HG03520 (cell line): ENCODE results near the gene TRPV5.

Source experiments
- ATAC-seq: cut with Tn5 transposase; IDR thresholded peaks from one replicate; pipeline ENCODE4 v1.9.1; 2021; ENCODE audit warnings: mild to moderate bottlenecking, moderate library complexity; ENCODE audit not compliant: unreplicated experiment

TRPV5 gene

DNA sequence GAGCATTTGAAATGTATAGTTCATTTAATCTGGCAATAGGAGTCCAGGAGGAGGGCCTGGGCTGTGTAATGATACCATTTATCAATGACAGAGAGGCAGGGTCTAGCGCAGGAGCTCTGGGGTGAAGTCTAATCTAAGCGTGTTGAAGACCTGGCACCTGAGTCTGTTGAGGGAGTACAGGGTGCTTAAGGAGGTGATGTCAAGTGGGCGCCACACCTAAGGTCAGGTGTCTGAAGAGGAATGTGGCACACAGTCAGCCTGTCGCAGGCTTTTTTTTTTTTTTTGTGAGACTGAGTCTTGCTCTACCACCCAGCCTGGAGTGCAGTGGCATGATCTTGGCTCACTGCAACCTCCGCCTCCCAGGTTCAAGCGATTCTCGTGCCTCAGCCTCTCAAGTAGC is 8.0 kb upstream of the TRPV5 start:
- ATAC-seq = no peak

DNA sequence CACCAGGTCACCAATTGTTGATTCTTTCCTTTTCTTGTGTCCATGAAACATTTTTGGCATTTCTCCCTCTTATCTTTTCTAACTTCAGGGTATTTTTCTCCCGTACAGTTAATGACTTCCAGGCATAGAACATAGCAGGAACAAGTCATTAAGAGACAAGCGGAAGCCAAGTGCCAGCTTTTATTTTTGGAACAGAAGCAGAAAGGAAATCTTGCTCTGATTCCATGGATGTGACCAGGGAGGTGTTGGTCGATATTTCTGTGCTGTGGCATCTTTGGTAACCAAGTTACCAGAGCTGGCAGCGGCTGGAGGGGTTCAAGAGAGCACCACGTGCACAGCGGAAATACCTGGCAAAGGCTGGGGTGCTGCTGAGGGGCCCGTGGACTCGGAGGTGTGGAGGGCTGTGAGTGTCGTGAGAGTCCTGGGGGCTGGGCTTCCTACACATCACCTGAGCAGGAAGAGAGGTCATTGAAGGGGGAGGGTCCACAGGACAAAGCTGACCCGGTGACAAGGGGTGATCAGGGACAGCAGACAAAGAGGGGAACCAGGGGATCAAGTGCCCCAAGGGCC is 7.5 kb upstream of the TRPV5 start:
- no peak for ATAC-seq

DNA sequence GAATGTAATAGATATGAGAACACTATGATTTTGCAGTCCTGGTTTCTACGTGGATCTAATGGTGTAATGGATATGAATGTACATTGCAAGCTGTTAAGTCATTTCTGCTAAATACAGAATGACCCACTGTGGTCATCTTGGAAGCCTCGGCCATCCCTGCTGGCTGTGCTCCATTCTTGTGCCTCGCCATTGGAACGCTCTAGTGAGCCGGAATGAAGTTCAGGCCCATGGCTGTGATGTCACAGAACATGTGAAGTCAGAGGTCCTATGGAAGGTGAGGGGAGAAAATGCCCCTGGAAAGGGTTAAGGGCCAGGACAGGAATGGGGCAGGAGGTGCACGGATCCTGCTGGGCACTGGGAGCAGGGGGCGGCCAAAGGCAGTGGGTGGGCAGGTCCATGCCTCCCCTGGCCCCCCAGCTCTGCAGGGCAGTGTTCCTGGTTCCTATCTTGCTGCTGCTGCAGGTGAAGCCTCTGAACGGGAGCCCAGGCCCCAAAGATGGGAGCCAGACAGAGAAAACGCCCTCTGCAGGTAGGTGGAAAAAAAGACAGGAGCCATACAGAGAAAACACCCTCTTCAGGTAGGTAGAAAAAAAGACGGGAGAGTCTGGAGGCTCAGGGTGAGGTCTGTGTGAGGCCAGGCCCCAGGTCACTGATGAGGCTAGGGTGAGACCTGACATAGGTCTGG is 5.8 kb upstream of the TRPV5 start, which contains the start of gene LLCFC1:
TSS of gene LLCFC1 (plus strand) at position 259 of the 685 bp plus-strand sequence. CDS start at position 397, 138 bp downstream.
- no peak for ATAC-seq

DNA sequence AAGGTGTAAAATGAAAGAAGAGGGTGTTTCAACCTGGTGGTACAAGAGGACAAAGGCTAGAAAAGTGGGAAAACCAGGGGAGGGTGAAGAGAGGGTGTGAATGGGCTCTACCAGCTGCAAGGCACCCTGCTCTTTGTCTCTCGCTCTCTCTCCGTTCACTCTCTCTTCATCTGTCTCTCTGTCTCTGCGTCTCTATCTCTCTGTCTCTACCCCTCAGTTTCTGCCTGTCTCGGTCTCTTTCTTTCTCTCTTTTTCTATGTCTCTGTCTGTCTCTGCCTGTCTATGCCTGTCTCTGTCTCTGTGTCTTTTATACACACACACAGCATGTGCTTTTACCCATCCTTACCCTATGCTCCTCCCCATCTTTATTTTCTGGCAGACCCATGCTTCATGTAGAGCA is 5.1 kb upstream of the TRPV5 start:
- no peak for ATAC-seq

DNA sequence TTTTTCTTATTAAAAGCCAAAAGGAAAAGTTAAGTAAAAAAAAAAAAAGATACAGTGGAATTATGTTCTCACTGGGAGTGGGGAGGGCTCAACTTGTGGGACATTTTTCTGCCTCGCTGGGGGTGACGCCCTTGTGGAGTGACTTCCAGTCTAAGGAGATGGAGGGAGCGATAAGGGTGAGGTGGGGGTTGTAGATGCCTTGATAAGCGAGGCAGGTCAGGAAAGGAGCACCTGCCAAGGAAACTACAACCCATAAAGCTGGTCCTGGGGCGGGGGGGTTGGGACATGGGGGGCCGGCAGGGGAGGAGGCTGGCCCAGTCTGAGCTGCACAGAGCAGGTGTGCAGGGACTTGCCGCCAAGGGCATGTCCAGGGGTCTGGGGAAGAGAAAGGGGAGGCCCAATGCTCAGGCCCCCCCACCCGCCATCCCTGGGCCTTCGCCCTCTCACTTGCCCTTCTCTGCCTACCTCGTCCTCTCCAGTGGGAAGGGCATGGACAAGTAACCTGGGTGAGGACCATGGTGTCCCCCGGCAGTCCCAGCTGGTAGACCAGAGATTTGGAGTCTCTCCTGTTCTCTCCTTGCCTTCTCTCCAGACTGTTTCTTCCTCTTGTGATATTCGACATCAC is 2.5 kb upstream of the TRPV5 start:
- no peak for ATAC-seq

DNA sequence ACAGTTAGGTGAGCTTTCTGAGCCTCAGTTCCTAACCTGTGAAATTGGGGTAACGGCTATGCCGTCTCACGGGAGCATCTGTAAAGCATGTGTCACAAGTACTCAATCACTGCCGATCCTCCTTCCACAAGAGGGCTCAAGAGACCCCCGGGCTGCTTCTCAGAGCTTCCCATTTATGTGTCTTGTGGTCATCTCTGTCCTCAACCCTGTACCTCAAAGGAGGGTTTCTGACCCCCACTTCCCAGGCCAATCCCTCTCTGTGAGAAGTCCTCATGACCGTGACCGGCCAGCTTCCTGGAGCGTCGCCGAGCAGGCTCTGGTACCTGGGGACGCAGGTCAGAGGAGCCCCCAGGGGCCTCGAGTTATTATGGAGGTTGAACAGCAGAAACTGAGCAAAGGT is 510 bp upstream of the TRPV5 start:
- ATAC-seq = no peak

DNA sequence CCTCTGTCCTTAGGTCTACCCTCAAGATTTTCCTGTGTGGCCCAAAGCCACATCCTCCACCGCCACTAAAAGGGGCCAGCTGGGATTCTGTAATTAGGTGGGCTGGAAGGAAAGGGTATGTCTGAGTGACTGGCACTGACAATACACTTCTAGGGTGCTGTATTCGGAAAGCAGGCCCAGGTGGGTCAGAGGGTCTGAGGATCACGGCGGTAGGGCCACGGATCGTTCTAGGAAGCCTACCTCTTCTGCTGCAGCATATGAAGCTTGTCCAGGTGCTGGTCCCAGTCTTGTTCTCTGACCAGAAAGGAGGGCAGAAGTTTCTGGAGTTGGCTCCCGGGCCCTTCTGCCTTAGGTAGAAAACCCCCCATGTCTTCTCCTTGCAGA is 462 bp downstream of the TRPV5 start:
- no peak for ATAC-seq

DNA sequence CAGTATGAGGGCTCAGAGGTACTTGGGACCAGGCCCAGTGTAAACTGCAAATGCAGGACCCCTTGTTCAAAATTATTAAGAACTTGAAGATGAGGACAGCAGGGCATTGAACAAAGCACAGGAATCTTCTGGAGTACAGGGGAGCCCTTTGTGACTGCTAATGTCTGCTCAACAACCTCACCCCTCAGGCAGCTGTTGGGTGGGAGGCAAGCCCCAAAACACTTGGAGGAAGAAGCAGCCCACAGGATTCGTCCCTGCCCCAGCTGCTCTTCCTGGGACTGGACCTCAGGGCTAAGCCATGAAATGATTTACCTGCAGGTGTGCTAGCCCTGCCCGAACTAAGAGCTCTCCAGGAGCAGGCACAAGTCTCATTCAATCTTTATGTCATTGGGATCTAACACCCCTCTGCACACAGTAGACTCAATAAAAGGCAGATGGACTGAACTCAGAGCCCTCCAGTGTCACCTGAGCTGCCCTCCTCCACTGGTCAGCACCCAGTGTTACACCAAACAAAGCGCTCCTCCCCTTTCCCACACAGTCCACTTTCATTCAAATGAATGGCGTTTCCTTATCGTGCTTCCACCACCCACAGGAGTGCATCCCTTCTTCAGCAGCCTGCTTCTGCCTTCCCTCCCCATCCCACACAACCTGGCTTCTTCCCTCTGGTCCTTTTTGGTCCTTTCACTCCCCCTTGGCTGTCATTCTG is 1.0 kb downstream of the TRPV5 start:
- no peak for ATAC-seq

DNA sequence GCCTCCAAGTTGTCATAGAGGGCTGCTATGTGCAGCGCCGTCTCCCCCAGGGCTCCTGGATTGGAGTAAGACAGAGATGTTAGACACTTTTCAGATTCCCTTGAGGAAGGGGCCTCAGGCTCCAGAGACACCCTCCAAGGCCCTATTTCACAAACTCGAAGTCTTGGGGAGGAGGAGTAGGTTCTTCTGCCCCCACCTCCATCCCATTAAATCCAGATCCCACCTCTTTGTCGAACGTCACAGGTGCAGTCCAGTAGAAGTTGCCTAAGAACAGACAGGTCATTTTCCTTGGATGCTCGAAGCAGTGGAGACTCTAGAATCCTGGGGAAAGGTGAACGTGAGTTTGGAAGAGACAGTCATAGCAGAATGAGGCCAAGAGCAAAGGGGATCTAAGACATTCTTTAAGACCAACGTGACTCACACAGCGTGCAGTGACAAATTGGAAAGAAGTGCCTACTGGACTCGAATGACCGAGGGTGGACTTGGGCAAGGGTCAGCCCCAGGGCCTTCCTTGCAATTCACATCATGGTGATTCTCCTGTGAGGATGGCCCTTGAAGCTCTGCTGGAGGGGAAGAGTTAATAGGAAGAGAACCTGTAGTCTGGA is 3.3 kb downstream of the TRPV5 start:
- no peak for ATAC-seq

DNA sequence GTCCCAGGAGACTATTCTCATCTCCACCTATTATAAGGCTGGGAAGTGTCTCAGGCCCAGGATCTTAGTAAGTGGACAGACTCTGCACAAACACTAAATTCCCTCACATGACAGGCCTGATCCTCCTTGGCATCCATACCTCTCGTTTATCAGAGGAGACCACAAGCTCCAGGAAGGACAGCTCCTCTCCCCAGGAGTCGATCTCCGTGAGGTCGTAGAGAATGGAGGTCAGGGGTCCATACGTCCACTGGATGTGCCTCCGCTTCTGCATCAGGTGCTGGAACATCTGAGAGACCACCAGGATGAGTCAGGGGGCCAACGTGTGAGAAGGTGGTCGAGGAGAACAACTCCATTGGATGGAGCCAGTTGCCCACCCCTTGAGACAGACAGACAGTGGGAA is 5.6 kb downstream of the TRPV5 start:
- ATAC-seq = no peak

DNA sequence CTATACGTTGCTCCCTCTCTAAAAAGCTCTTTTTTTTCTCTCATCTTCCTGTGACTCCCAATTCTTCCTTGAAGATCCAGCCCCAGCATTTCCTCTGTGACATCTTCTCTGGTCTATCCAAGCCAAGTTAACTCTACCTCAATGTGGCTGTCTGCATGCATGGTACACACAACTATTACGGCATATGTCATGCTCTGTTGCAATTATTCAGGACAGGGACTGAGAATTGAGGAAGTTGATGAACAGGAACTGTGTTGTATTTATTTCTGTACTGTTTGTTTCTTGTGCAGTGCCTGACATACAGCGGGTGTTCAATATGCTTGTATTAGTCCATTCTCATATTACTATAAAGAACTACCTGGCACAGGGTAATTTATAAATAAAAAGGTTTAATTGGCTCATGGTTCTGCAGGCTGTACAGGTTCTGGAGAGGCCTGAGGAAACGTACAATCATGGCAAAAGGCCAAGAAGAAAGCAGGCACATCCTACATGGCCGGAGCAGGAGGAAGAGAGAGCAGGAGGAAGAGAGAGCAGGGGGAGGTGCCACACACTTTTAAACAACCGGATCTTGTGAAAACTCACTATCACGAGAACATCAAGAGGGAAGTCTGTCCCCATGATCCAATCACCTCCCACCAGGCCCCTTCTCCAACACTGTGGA is 6.3 kb downstream of the TRPV5 start:
- no peak for ATAC-seq

DNA sequence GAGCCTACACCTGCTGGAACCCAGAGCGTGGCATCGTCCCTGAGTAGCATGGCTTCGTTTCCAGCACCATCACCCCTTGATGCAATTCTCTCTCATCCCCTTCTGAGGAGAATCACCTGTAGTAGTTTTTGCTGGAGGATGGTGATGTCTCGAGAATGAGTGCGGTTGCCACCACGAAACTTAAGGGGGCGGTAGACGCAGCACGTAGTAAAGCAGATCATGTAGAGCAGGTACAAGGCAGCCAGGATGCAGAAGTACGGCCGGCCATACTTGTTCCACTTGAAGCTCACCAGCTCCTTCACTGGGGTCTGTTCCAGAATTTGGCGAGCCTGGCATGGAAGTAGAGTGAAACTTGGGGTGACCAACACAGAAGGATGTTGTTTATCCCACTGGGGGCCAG is 8.1 kb downstream of the TRPV5 start:
- no peak for ATAC-seq

DNA sequence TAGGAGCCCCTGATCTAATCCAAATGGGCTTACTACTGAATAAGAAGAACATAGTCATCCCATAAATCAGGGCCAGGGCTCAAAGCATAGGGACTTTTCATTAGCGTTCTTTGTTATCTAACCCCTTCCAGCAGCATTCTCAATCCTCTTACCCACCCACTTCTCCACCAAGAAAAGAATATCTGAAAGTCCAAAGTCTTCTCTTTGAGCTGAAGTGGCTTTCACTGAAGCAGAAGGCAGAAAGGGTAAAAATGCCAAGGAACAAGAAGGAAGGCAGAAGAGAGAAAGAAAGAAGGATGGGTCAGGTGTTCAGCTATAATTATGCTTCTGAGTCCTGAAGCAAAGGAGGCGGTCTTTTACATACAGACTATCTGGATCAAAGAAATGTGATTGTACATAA is 10.2 kb downstream of the TRPV5 start:
- no peak for ATAC-seq

DNA sequence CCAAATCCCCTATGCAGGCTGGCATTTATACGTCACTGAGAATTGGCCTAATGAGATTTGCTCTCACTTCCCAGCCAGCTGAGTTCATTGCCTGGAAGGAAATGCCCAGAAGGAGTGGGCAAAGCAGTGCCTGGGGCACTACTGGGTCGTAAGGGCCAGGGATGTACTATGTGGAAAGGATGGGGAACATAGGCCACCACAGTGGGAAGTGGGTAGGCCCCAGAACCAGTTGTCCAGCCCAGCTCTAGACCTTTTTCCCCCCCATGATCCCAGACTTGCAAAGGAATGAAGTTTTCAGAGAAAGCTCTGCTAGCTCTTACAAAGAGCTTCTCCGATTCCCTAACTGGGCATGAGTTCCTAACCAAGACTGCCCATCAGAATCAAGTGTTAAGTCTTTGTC is 13.9 kb downstream of the TRPV5 start:
- no peak for ATAC-seq

DNA sequence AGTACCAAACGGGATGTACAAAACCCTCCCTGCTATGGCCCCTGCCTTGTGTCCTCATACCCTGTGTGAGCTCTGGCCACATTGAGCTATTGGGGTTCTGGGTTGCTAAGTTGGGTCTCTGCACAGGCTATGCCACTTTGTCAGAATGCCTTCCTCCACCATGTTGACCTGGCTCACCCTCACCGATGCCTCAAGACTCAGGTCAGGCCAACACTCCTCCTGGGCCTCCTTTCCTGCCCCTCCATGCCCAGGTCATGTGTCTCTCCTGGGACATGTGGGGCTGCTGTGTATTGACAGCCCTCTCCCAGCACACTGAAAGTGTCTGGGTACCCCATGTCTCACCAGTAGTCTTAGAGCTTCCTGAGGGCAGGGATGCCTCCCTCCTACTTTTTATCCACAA is 14.6 kb downstream of the TRPV5 start:
- no peak for ATAC-seq

DNA sequence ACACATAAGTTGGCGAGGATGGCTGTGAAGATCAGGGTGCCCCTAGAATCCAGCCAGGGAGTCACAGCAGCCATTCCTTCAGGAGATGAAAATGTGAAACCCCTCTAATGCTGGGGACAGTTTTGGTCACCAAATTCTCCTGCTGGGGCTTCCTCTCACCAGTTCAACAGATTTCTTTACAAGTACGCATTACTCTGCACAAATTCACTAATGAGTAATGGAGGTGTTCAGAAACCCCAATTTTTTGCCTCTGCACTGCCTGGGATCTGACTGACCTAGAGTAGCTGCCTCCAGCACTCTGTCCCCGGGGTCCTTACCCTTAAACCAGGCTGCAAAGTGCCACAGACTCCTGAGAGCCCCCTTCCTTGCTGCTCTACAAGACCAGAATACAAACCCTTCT is 16.1 kb downstream of the TRPV5 start:
- ATAC-seq = no peak

DNA sequence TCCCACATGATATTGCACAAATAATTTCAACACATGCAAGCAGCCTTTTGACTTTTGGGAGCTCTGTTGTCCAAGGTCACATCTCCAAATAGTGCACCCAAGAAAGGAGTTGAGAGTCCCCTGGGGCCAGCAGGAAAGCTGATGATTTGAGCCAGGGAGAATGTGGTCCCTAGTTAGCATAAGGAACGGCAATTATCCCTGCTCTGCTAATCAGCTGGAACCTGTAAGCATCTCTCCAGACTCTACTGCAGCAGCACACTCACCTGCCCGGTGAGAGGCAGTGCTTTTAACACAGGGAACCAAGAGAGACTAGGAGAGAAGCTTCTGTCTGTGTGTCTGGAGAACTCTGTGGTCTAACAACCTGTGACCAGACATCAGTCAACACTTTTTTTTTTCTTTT is 17.0 kb downstream of the TRPV5 start:
- ATAC-seq = no peak

DNA sequence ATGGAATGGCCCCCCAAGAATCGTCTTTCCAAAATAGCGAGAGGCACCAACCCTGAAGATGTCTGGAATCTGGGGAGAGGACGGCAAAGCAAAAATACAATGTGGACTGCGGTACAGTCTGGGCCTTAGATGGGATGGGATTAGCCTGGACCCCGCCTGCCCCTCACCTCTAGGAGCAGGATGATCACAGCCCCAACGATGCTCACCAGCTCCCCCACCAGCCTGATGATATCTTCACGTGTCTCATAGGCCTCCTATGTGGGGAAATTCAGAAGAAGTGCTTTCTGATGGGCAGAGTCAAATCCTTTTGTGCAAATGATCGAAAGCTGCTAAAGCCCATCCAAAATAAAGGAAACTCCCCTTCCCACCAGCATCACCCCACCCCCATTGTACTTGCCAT is 18.2 kb downstream of the TRPV5 start:
- ATAC-seq = no peak

DNA sequence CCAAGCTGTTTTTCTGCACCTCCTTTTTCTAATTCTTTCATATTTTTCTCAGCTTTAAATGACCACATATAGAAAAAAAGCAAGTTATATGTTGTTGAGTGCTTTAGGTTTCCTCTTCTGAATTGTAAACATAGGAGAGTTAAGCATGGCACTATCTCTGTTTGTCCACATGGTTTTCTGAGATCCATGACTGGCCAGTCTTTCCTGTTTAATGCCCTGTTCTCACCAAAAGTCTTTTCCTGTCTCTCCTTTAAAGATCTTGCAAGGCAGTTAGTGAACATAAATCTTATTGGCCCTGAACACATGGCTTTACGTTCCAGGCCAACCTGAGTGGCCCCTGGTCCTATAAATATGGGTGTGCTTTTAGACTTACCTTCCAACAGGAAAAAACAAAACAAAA is 19.4 kb downstream of the TRPV5 start:
- no peak for ATAC-seq

DNA sequence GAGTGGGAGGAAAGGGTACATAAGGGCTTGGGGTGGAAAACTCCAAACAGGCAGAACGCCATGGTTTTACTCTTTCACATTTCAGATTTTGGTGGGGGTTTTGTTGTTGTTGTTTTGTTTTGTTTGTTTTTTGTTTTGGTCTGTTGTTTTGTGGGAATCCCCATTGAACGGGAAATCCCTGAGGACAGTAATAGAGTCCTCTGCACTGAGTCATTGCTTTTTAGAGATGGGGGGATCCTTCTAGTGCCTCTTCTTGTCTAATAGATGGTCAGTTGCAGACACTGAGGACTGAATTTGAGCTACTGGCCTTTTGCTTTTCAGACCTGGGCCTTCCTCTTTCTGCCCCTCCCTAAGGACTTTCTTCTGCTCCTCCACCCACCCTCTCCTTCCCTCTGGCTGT is 20.0 kb downstream of the TRPV5 start:
- no peak for ATAC-seq

DNA sequence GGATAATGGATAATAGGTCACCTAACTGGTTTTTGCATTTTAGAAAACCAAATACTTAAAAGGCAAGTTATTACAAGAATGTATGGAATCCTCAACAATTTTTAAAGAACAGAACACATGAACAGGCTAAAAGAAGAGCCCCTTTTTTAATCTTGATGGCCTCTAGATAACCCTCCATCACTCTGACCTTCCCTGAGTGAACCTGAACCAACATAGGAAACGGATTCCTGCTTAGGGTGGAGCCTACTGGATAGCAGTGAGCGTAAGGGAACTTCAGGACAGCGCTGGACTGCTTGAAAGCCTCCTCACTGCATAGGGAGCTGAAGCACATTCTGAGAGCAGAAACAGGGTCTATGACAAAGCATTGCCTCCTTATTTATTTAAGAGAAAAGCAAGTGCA is 20.5 kb downstream of the TRPV5 start:
- no peak for ATAC-seq
